Ishikawa (cell line): Measurements from ENCODE around the gene ULK4.

Experiments used
- CEBPB ChIP-seq: IDR thresholded peaks from 2 replicates; pipeline ENCODE4 v1.6.1; 2012
- CREB1 ChIP-seq: IDR thresholded peaks from 2 replicates; pipeline ENCODE4 v1.6.1; 2012; ENCODE audit warnings: low read depth
- EGR1 ChIP-seq: IDR thresholded peaks from 2 replicates; pipeline ENCODE4 v1.6.1; 2012
- EP300 ChIP-seq: IDR thresholded peaks from 2 replicates; pipeline ENCODE4 v1.6.1; 2012; ENCODE audit warnings: borderline replicate concordance
- FOXM1 ChIP-seq: IDR thresholded peaks from 2 replicates; pipeline ENCODE4 v1.6.1; 2012; ENCODE audit warnings: low read depth, borderline replicate concordance
- RAD21 ChIP-seq: IDR thresholded peaks from 2 replicates; pipeline ENCODE4 v1.6.1; 2012; ENCODE audit warnings: low read depth
- TAF1 ChIP-seq: IDR thresholded peaks from 2 replicates; pipeline ENCODE4 v1.6.1; 2012; ENCODE audit warnings: low read depth, mild to moderate bottlenecking
- TCF12 ChIP-seq: IDR thresholded peaks from 2 replicates; pipeline ENCODE4 v1.6.1; 2012; ENCODE audit warnings: low read depth
- TEAD4 ChIP-seq: IDR thresholded peaks from 2 replicates; pipeline ENCODE4 v1.6.1; 2012
- USF1 ChIP-seq: IDR thresholded peaks from 2 replicates; pipeline ENCODE4 v1.6.1; 2012
- YY1 ChIP-seq: IDR thresholded peaks from 2 replicates; pipeline ENCODE4 v1.6.1; 2012; ENCODE audit warnings: low read depth
- TF ChIP-seq, protein P1 (sequence below): IDR thresholded peaks from 2 replicates; pipeline ENCODE4 v1.6.1; 2012; ENCODE audit warnings: low read depth, mild to moderate bottlenecking
- TF ChIP-seq, protein P2 (sequence below): IDR thresholded peaks from 2 replicates; pipeline ENCODE4 v1.6.1; 2012

GRCh38 chr3:41682996-41683395 is 278.9 kb downstream of the ULK4 start:
- no peak for TF ChIP-seq EP300
- TF ChIP-seq FOXM1, result no peak
- TF ChIP-seq TAF1, result no peak
- no peak for TF ChIP-seq YY1
- TF ChIP-seq, protein P1, sequence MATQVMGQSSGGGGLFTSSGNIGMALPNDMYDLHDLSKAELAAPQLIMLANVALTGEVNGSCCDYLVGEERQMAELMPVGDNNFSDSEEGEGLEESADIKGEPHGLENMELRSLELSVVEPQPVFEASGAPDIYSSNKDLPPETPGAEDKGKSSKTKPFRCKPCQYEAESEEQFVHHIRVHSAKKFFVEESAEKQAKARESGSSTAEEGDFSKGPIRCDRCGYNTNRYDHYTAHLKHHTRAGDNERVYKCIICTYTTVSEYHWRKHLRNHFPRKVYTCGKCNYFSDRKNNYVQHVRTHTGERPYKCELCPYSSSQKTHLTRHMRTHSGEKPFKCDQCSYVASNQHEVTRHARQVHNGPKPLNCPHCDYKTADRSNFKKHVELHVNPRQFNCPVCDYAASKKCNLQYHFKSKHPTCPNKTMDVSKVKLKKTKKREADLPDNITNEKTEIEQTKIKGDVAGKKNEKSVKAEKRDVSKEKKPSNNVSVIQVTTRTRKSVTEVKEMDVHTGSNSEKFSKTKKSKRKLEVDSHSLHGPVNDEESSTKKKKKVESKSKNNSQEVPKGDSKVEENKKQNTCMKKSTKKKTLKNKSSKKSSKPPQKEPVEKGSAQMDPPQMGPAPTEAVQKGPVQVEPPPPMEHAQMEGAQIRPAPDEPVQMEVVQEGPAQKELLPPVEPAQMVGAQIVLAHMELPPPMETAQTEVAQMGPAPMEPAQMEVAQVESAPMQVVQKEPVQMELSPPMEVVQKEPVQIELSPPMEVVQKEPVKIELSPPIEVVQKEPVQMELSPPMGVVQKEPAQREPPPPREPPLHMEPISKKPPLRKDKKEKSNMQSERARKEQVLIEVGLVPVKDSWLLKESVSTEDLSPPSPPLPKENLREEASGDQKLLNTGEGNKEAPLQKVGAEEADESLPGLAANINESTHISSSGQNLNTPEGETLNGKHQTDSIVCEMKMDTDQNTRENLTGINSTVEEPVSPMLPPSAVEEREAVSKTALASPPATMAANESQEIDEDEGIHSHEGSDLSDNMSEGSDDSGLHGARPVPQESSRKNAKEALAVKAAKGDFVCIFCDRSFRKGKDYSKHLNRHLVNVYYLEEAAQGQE, result no peak
- TF ChIP-seq CREB1, result no peak
- TF ChIP-seq TCF12, result no peak
- TF ChIP-seq RAD21, result no peak
- TF ChIP-seq, protein P2, sequence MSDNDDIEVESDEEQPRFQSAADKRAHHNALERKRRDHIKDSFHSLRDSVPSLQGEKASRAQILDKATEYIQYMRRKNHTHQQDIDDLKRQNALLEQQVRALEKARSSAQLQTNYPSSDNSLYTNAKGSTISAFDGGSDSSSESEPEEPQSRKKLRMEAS, result no peak
- no peak for TF ChIP-seq TEAD4
- no peak for TF ChIP-seq USF1
- no peak for TF ChIP-seq CEBPB
- TF ChIP-seq EGR1, result no peak
